ENCODE results near the gene SPNS2.

DNA sequence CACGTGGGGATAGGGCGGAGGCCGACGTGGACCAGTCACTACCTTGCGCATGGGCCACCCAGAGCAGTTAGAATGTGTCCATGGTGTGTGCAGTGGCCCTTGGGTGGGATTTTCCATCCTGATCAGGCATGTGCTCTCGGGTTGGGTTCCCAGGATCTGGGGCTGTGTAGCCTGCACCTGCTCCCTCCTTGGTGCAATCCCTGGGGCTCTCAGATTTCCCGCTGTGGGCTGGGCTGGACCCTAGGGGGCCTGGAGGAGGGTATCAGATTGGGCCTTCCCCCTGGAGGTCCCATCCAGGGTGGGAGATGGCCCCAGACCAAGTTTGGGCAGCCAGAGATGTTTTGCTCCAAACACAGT lies 86.9 kb downstream of the SPNS2 start:
- TF ChIP-seq, protein P1, sequence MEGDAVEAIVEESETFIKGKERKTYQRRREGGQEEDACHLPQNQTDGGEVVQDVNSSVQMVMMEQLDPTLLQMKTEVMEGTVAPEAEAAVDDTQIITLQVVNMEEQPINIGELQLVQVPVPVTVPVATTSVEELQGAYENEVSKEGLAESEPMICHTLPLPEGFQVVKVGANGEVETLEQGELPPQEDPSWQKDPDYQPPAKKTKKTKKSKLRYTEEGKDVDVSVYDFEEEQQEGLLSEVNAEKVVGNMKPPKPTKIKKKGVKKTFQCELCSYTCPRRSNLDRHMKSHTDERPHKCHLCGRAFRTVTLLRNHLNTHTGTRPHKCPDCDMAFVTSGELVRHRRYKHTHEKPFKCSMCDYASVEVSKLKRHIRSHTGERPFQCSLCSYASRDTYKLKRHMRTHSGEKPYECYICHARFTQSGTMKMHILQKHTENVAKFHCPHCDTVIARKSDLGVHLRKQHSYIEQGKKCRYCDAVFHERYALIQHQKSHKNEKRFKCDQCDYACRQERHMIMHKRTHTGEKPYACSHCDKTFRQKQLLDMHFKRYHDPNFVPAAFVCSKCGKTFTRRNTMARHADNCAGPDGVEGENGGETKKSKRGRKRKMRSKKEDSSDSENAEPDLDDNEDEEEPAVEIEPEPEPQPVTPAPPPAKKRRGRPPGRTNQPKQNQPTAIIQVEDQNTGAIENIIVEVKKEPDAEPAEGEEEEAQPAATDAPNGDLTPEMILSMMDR (IDR thresholded peaks at IDR 0.05), result no peak
- no peak for TF ChIP-seq ZFX (IDR thresholded peaks at IDR 0.05; ENCODE audit: borderline replicate concordance)

All from 22Rv1 (cell line).